Esophagus squamous epithelium (tissue), 5 donors: ENCODE data around the gene LDLRAD2. TPM values are rescaled to one million over a fixed set of nuclear protein-coding genes. Genes with fewer than 3 reads are reported as not detected.

Experiments
- DNase-seq: peaks from one replicate; lab custom pipeline; 2025; lab: John Stamatoyannopoulos, UW
- H3K27ac ChIP-seq, 4 donors: fragments of 200-600 bp; sonication (generic); one replicate each; pipeline ENCODE4 v1.5.1; 2016 to 2019; ENCODE audit warnings: mild to moderate bottlenecking in 1 of 4
- H3K27me3 ChIP-seq, 4 donors: fragments of 200-600 bp; sonication (generic); 1 replicate in 3 of 4; 2 replicates in 1 of 4; pipeline versions ENCODE4 v1.5.1 to v1.6.0; 2017 to 2021; ENCODE audit warnings: antibody characterized with exemption in 1 of 4
- H3K36me3 ChIP-seq, 3 donors: fragments of 200-600 bp; sonication (generic); one replicate each; pipeline ENCODE4 v1.5.1; 2016 to 2019
- H3K4me1 ChIP-seq, 3 donors: fragments of 200-600 bp; sonication (generic); one replicate each; pipeline ENCODE4 v1.5.1; 2017 to 2019
- H3K4me3 ChIP-seq, 4 donors: fragments of 200-600 bp; sonication (generic); 1 replicate in 3 of 4; 2 replicates in 1 of 4; pipeline ENCODE4 v1.5.1; 2016 to 2019; ENCODE audit warnings: mild to moderate bottlenecking in 2 of 4, moderate library complexity in 1 of 4
- H3K9me3 ChIP-seq, 3 donors: fragments of 200-600 bp; sonication (generic); one replicate each; pipeline ENCODE4 v1.5.1; 2016 to 2019
- CTCF ChIP-seq, 6 experiments: fragments of 450-650 bp in 4 of 6; fragments of 200-600 bp in 2 of 6; sonication (generic) in 2 of 6; IDR thresholded peaks; one replicate each; pipeline ENCODE4 v1.5.1; 2016 to 2019; ENCODE audit warnings: antibody characterized with exemption in 6 of 6, mild to moderate bottlenecking in 4 of 6, moderate library complexity in 4 of 6
- POLR2A ChIP-seq, 4 donors: fragments of 450-650 bp; IDR thresholded peaks; one replicate each; pipeline ENCODE4 v1.6.1; 2017; ENCODE audit warnings: antibody characterized with exemption in 4 of 4, mild to moderate bottlenecking in 4 of 4, moderate library complexity in 3 of 4
- WGBS, 2 donors: methylation state at CpG; one replicate each; pipeline ENCODE4 v1.1.5; 2018; 5-methylcytosine and 5-hydroxymethylcytosine counted together
- intact Hi-C: fragments of 100-400 bp; cut with DNase I; formaldehyde crosslinking; loops from one replicate; pipeline ENCODE4 v1.15.0; 2022
- total RNA-seq, 4 donors: library from RNA; depleted of rRNA; stranded (reverse); fragments of >200 nt; gene quantifications; one replicate each; pipeline ENCODE4 v1.1.0, GENCODE V29; 2016
- donor health status: DM: yes; HTN: yes; CAD: no.

LDLRAD2 gene
- total RNA-seq, 4 donors from 2014 or later: not detected

- intact Hi-C loops: no loop called here
- H3K4me3 ChIP-seq: no peak overlapping the region
- WGBS, 2 donors: 77 to 90% methylated on average over 2 to 5 of the region's 8 CpGs
- peak overlapping the region in 2 of 4 donors; percentile 8 to 58 for H3K27ac ChIP-seq
- peaks cover 29 to 100% (median 42%) of the 10 kb centered on the region in 3 donors for H3K36me3 ChIP-seq
- H3K27me3 ChIP-seq: no peaks in the 10 kb centered on the region
- H3K9me3 ChIP-seq: no peaks in the 10 kb centered on the region
- DNase-seq: no peak
- peaks cover 8 to 40% (median 20%) of the 10 kb centered on the region in 3 donors for H3K4me1 ChIP-seq
- TF ChIP-seq POLR2A (IDR thresholded peaks at IDR 0.05): no peak
- no peak for TF ChIP-seq CTCF (IDR thresholded peaks at IDR 0.05)
Observed at GRCh38 chr1:21873174-21873573, 61.1 kb downstream of the LDLRAD2 start.

GRCh38 chr1:21873761-21874160 lies 61.7 kb downstream of the LDLRAD2 start:
- H3K36me3 ChIP-seq: peaks cover 27 to 100% (median 48%) of the 10 kb centered on the region in 3 donors
- no peak overlapping the region for H3K4me3 ChIP-seq
- peaks cover 8 to 40% (median 20%) of the 10 kb centered on the region in 3 donors for H3K4me1 ChIP-seq
- no CpG with 5 or more reads among the region's 10 CpGs for WGBS, 2 donors
- no peaks in the 10 kb centered on the region for H3K9me3 ChIP-seq
- no peaks in the 10 kb centered on the region for H3K27me3 ChIP-seq
- no peak for TF ChIP-seq CTCF (IDR thresholded peaks at IDR 0.05)
- intact Hi-C loops: no loop called here
- DNase-seq: no peak
- peak overlapping the region in 2 of 4 donors; percentile 8 to 10 for H3K27ac ChIP-seq

GRCh38 chr1:21874328-21874727 lies 62.3 kb downstream of the LDLRAD2 start:
- peaks cover 25 to 100% (median 53%) of the 10 kb centered on the region in 3 donors for H3K36me3 ChIP-seq
- H3K4me3 ChIP-seq: no peak overlapping the region
- no peak for DNase-seq
- peak overlapping the region in 2 of 4 donors; percentile 29 to 36 for H3K27ac ChIP-seq
- intact Hi-C loops: no loop called here
- no peak for TF ChIP-seq CTCF (IDR thresholded peaks at IDR 0.05)
- no peak for TF ChIP-seq POLR2A (IDR thresholded peaks at IDR 0.05)
- WGBS, 2 donors: 100% methylated on average over 1 of the region's 16 CpGs; no CpG with 5 or more reads in 1 of the 2 donors
- H3K4me1 ChIP-seq: peaks cover 8 to 39% (median 20%) of the 10 kb centered on the region in 3 donors
- H3K27me3 ChIP-seq: no peaks in the 10 kb centered on the region
- H3K9me3 ChIP-seq: no peaks in the 10 kb centered on the region

Other genes starting within 250 kb of the LDLRAD2 start
- gene RAP1GAP, start 142.9 kb upstream of the LDLRAD2 start, total RNA-seq: 1 to 10 TPM; 1.9 to 6.8 (median 5.0) TPM
- gene USP48, start 29.1 kb upstream of the LDLRAD2 start, total RNA-seq: 10 to 100 TPM; 23.5 to 51.9 (median 39.7) TPM
- gene HSPG2, start 125.0 kb downstream of the LDLRAD2 start, total RNA-seq: 100 to 1,000 TPM in 1 of 4 donors, 10 to 100 TPM in 3; 44.9 to 107 (median 54.2) TPM
- not detected for gene CELA3B, start 164.8 kb downstream of the LDLRAD2 start, total RNA-seq
- not detected for gene CELA3A, start 189.4 kb downstream of the LDLRAD2 start, total RNA-seq
- 100 to 1,000 TPM; 157 to 259 (median 192) TPM for gene CDC42, start 240.4 kb downstream of the LDLRAD2 start, total RNA-seq